GM10847 (cell line): Measurements from ENCODE around the gene GTSE1.

Experiments used
- POLR2A ChIP-seq: IDR thresholded peaks from 2 replicates; pipeline ENCODE4 v1.6.1; 2011; ENCODE audit not compliant: insufficient read length; ENCODE audit errors: extremely low read depth

GTSE1 gene

DNA sequence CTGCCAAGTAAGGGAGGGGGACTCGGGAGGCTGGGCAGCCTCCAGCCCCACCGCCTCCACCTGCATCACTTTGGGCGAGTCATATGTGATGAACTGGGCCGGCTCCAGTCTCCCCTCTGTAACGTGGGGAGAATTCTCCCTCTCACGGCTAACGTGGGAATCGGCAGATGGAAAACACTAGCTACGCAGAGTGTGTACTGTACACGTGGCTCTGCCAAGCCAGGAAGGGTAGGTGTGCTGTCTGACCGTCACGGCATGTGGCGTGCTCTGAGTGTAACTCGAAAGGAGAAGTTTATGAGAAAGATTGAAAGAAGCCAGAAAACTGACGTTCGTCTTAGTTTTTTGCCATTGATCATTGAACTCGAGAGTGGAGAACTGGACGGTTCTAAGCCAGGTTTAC lies 52.6 kb downstream of the GTSE1 start:
- no peak for TF ChIP-seq POLR2A

DNA sequence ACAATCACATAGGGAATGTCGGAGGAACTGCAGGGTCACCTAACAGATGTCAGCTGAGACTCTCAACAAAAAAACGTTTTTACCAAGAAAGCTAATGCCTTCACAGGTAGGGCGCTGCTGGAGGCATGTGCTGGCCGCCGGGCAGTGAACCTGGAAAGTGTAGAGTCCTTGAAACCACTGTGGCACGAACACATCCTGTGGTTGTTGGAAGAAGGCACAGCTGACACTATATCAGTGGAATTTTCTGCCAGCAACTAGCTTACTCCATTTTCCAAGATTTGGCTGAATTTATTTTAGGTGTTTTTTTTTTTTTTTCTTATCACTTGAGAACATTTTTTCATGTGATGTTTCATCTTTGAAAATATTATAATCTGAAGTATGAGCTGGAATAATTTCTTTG lies 53.0 kb downstream of the GTSE1 start:
- TF ChIP-seq POLR2A = no peak

DNA sequence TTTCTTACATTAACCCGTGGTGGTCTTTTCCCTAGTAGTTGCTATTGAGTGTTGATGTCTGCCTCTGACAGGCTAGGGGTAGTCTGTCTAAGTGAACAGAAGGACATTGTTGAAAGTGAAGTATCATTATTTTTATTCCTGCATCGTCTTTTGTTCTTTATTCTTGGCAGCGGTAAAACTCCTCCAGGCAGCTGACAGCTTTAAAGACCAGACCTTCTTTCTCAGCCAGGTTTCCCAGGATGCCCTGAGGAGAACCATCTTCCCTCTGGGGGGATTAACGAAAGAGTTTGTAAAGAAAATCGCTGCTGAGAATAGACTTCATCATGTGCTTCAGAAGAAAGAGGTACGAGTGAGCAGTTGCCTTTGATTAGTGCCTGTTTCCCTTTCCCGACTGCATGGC lies 53.5 kb downstream of the GTSE1 start:
- no peak for TF ChIP-seq POLR2A

DNA sequence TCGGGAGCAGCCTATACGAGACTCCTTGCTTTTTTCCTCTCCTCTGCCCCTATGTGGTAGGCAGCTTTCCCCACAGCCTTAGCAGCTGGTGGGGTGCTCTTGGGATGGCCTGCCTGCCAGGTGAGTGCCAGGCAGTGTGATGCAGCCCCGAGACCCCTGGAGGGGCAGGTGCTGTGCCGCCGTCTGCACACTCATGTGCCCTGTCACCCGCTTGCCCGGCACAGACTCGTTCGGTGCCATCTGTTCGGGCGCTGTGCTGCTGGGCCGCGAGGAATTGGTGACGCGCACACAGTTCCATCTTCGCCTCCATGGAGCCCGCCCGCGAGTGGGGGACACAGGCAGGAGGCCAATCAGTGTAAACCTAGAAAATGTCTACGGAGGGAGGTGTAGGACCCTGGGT lies 54.0 kb downstream of the GTSE1 start:
- no peak for TF ChIP-seq POLR2A

DNA sequence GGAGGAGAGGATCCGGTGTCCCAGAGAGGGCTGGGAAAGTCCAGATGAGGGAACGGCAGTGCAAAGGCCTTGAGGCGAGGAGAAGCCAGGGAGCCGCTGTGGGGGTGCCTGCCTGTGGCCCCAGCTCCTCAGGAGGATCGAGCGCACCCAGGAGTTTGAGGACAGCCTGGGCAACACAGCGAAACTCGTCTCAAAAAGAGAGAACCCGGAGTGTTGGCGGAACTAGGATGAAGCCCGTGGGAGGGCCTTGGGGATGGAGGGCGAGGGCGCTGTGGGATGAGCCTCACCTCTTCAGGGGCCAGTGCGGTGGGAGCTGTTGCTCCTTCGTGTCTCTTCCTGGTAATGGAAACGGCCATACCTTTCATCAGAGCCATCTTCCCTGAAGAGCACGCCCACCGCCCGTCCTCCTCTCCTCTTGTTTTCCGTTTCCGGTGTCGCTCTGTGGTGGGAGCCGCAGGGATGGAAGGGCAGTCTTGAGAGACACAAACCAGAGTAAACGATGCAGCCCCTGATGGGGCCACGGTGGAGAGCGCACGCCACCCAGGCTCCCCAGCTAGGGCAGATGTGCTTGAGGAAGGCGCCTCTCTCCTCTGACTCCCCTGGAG lies 54.6 kb downstream of the GTSE1 start:
- no peak for TF ChIP-seq POLR2A

DNA sequence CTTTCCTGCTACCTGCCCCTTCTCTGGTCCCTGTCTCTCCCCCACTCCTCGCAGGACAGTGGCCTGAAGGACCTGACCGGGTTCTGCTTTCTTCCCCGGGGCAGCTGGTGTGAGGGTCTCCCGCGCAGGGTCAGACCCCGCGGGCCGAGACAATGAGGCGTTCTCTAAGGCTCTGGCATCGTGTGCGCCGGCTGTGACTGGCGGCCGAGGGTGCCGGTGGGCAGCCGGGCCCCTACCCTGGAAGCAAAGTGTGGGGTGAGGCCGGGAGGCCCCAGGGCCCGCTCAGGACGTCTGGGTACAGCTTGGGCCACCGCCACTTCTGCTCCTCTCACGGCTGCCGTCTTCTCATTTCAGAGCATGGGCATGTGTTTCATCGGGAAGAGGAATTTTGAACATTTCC lies 55.1 kb downstream of the GTSE1 start:
- no peak for TF ChIP-seq POLR2A

DNA sequence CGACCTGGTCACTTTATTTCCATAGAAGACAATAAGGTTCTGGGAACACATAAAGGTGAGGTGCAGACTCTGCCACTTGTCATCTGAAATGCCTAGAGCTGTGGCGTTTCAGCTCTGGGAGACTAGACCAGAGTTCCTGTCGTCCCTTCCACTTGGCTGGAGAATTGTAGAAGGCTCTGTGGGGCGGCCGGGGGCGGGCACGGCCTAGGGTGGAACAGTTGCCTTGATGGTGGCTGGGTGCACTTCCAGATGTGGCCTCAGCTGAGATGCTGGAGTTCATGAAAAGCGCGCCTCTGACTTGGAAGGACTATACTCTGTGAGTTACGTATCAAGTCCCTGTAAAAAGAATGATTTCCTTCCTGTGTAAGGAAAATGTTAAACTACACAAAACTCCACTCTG lies 55.6 kb downstream of the GTSE1 start:
- TF ChIP-seq POLR2A = no peak

DNA sequence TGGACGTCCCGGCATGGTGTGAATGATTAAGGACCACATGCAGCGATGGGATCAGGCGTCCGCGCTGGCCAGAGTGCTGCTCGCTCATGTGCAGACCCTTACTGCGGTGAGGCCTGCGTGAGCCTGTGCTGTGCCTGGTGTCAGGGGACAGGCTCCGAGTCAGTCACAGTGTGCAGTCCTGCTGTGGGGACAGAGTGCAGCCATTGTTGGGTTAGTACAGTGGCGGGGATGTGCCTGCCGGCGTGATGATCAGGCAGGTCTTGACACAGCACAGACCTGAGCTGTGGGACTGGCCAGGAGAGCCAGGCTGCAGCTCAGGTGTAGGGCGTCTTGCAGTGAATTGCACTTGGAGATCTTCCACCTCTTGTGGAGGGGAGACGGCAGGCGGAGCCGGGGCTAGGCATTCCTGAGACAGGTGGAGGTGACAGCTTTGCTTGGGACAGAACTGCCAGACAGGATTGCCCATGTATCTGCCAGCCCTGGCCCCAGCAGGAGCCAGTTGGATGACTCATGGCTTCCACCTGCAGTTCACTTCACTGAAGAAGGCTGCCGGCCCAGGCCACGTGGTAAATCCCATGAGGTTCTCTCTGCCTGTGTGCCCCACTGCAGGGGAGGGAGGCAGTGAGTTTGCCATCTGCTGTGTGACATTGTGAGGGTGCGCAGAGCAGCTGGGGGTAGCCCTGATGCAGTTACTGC lies 56.2 kb downstream of the GTSE1 start:
- TF ChIP-seq POLR2A = no peak

DNA sequence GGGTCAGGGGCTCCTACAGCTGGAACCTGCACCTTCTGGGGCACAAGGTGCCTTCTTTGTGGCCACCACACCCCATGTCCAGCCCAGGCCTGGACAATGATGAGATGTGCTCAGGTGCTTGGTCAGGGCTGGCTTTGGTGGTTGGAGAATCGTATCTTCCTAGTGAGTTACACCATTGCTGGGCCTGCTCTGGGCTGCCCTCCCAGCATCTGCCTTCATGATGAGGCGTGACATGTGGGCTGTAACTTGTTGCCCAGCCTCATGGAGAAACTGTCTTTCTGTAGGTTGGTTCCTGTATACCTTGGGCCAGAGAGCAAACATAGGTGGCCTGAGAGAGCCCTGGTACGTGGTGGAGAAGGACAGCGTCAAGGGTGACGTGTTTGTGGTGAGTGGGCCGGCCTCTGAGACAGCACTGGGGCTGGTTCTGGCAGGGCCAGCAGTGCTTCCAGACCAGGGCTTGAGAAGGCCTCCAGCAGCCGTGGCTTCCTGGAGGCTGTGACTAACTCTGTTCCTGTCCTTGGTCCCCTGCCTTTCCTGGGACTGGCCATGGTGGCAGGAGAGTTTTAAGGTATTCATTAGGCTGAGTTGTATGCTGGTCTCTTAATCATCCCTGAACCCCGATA lies 56.9 kb downstream of the GTSE1 start:
- TF ChIP-seq POLR2A = no peak

DNA sequence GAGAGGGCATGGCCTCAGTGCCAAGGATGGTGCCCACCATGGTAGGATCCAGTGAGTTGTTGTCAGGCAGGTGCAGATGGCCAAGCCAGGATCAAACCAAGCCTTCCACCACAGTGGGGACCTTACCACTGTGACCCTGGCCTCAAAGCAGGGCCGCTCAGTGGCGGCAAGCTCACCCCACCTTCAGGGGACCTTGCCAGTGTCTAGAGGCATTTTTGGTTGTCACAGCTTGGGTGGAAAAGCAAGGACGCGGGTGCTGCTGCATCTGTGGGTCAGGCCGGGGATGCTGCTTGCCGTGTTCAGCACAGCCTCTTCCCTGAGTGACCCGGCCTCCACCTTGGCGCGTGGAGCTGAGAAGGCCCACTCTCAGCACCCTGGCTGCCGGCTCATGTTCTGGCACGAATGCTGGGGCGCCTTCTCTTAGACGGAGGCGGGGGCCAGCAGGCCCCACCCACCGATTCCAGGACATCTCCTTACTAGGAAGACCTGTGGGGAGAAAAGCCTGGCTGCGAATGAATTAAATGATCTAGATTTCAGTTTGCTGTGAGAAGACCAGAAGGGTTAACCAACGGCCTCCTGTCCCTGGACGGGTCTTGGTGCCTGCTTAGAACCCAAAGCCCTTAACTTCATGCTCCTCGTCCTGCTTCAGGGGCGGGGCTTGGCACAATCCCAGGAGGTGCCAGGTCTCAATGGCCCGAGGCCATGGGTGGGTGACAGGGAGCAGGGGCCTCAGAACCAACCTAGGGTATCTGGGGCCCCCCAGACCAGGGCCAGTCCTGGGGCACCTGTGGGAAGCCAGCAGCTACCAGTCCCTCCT lies 57.7 kb downstream of the GTSE1 start:
- no peak for TF ChIP-seq POLR2A

DNA sequence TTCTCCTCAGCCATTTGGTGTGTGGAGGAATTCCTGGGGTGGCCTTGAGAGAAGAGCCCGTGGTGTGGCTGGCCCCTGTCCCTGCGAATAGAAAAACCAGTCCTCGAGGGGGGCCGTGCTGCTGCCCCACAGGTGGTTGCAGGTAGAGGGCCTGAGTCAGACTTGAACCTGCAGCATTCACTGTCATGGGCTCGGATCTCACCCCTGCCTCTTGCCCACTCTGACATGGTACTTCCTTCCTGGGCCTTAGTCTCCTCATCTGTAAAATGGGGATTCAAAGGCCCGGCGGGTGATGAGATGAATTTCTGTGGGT lies 58.3 kb downstream of the GTSE1 start:
- TF ChIP-seq POLR2A = no peak

DNA sequence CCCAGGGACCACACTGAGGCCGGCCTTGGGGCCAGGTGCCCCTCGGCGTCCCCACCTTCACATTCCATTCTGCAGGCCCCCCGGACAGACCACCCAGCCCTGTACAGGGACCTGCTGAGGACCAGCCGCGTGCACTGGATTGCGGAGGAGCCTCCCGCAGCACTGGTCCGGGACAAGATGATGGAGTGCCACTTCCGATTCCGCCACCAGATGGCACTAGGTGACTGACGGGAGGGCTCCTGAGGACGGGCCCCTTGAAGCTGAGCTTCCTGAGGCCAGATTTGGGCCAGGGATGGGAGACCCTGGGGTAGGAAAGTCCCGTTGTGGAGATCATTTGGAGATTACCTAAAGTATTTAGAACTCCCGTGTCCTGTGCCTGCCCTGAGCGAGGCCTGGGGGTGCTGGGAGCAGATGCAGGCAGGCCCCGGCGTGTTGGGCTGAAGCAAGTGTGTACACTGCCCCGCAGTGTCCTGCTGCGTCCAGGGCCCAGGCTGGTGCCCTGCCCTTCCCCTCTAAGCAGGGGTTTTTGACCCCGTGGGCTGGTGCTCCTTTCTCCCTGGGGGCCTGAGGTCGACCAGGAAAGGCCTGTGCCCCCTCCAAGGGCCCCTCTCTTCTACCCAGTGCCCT lies 58.8 kb downstream of the GTSE1 start:
- TF ChIP-seq POLR2A = no peak

DNA sequence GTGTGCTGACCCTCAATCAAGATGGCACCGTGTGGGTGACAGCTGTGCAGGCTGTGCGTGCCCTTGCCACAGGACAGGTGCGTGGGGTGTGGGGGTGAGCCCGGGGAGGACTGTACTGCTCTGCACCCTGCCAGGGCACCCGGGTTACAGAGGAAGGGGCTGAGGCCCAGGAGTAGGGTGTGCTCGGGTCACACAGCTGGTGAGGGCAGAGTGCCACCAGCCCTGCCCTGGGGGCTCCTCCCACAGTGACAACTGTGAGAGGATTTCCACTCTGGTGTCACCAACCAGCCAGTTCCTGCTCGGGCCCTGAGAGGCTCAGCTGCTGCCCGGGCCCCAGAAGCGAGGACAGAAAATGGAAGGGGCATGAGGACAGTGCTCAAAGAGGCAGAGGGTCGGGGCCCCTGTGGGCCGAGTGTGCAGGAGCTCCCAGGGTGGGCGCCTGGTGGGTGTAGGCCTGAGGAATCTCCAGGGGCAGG lies 59.4 kb downstream of the GTSE1 start:
- TF ChIP-seq POLR2A = no peak

DNA sequence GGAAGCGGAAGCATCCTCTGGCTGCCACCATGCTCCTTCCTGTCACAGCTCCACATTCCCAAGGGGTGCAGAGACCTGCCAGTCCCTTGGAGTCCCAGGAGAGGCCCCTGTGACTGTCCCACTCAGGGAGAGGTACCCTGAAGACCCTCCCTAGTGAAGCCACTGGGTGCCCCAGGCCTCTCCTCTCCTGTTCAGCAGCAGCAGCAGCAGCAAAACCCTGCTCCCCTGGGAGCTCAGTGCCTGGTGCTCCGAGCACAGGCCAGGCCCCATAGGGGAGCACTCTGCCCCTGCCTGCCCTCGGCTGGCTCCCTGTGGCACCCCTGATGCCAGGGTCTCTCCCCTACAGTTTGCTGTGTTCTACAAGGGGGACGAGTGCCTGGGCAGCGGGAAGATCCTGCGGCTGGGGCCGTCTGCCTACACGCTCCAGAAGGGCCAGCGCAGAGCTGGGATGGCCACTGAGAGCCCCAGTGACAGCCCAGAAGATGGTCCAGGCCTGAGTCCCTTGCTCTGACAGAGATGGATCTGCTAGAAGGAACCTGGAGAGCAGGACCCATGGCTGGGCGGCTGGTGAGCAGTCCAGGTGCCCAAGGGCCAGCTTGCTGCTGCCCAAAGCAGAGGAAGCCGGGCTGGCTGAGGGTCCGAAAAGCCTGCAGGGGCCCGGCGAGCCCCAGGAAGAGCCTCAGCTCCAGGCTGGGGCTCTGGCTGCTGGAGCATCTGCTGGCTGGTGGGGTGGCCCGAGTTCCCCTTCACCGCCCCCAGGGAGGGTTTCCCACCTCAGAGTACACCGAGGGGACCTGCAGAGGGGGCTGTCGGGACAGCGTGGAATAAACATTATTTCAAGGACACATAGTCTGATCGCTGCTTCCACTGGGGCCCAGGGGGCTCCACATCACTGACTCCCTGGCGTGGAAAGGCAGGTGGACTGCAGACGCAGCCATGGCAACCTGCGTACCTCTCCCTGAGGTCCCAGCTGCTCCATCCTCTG lies 60.1 kb downstream of the GTSE1 start:
- TF ChIP-seq POLR2A = no peak
